ENCODE measurements around the gene CHAMP1.

Gene CHAMP1

GRCh38 chr13:114318624-114319023 lies 4.3 kb downstream of the CHAMP1 start:
- no peak for DNase-seq (ENCODE audit: low read depth, low spot score)
- no peak for TF ChIP-seq CTCF (IDR thresholded peaks at IDR 0.05; ENCODE audit: insufficient read depth, low read length, missing control alignments)
- no peak overlapping the region for H3K4me3 ChIP-seq (ENCODE audit: low read depth, low read length)
- ChIA-PET CTCF (interaction anchor here (1.2 to 1.3 kb wide), 2 partner anchors 11 to 19 kb away, joined by 3 read pairs; no protein-coding TSS in a partner anchor), POLR2A (interaction anchor here (1.9 kb wide), 1 partner anchor 54 kb away, joined by 10 read pairs; no protein-coding TSS in a partner anchor)

GRCh38 chr13:114319441-114319913 lies 5.2 kb downstream of the CHAMP1 start:
- CTCF ChIA-PET: interaction anchor here (0.6 to 1.4 kb wide), 4 partner anchors 14 to 21 kb away, joined by 3 to 7 read pairs (median 3); no protein-coding TSS in a partner anchor
- H3K4me3 ChIP-seq (ENCODE audit: low read depth, low read length): no peak overlapping the region
- peak; percentile 73 for DNase-seq (ENCODE audit: low read depth, low spot score)
- POLR2A ChIA-PET: interaction anchor here (1.0 to 1.9 kb wide), 3 partner anchors 31 to 54 kb away, joined by 3 to 10 read pairs (median 3); partner anchors contain the start of gene UPF3A
- no peak for TF ChIP-seq CTCF (IDR thresholded peaks at IDR 0.05; ENCODE audit: insufficient read depth, low read length, missing control alignments)

GRCh38 chr13:114320065-114320464 lies 5.8 kb downstream of the CHAMP1 start:
- no peak for TF ChIP-seq CTCF (IDR thresholded peaks at IDR 0.05; ENCODE audit: insufficient read depth, low read length, missing control alignments)
- H3K4me3 ChIP-seq (ENCODE audit: low read depth, low read length): no peak overlapping the region
- no peak for DNase-seq (ENCODE audit: low read depth, low spot score)
- POLR2A ChIA-PET: interaction anchor here (1.0 to 1.9 kb wide), 3 partner anchors 30 to 55 kb away, joined by 3 to 10 read pairs (median 3); partner anchors contain the start of gene UPF3A
- CTCF ChIA-PET: interaction anchor here (1.0 to 1.4 kb wide), 2 partner anchors 14 to 21 kb away, joined by 3 to 7 read pairs; no protein-coding TSS in a partner anchor

GRCh38 chr13:114321256-114321655 lies 7.0 kb downstream of the CHAMP1 start:
- no peak for TF ChIP-seq CTCF (IDR thresholded peaks at IDR 0.05; ENCODE audit: insufficient read depth, low read length, missing control alignments)
- H3K4me3 ChIP-seq (ENCODE audit: low read depth, low read length): no peak overlapping the region
- CTCF ChIA-PET: interaction anchor here (1.3 to 1.4 kb wide), 2 partner anchors 15 to 18 kb away, joined by 3 to 5 read pairs; no protein-coding TSS in a partner anchor
- POLR2A ChIA-PET: no interaction called here
- DNase-seq (ENCODE audit: low read depth, low spot score): no peak

GRCh38 chr13:114323349-114323748 lies 9.0 kb downstream of the CHAMP1 start:
- CTCF ChIA-PET: interaction anchor here (1.0 kb wide), 1 partner anchor 10 kb away, joined by 3 read pairs; no protein-coding TSS in a partner anchor
- TF ChIP-seq CTCF (IDR thresholded peaks at IDR 0.05; ENCODE audit: insufficient read depth, low read length, missing control alignments): no peak
- POLR2A ChIA-PET: no interaction called here

GRCh38 chr13:114324334-114324733 lies 10.0 kb downstream of the CHAMP1 start:
- ChIA-PET CTCF (interaction anchor here (4.9 kb wide), 1 partner anchor 15 kb away, joined by 51 read pairs; no protein-coding TSS in a partner anchor), POLR2A (no interaction called here)
- no peak for TF ChIP-seq CTCF (IDR thresholded peaks at IDR 0.05; ENCODE audit: insufficient read depth, low read length, missing control alignments)
- DNase-seq (ENCODE audit: low read depth, low spot score): no peak
- H3K4me3 ChIP-seq (ENCODE audit: low read depth, low read length): no peak overlapping the region

More at GRCh38 chr13:114323349-114323748, 9.0 kb downstream of the CHAMP1 start:
- H3K4me3 ChIP-seq (ENCODE audit: low read depth, low read length): no peak overlapping the region
- no peak for DNase-seq (ENCODE audit: low read depth, low spot score)

Measured in AG04449 (cell line).